ENCODE measurements around the gene HIPK1. TPM values are rescaled to one million over a fixed set of nuclear protein-coding genes. Genes with fewer than 3 reads are reported as not detected.

HIPK1 gene
- total RNA-seq, 1 donor from 2014 or later = 41.7 TPM

DNA sequence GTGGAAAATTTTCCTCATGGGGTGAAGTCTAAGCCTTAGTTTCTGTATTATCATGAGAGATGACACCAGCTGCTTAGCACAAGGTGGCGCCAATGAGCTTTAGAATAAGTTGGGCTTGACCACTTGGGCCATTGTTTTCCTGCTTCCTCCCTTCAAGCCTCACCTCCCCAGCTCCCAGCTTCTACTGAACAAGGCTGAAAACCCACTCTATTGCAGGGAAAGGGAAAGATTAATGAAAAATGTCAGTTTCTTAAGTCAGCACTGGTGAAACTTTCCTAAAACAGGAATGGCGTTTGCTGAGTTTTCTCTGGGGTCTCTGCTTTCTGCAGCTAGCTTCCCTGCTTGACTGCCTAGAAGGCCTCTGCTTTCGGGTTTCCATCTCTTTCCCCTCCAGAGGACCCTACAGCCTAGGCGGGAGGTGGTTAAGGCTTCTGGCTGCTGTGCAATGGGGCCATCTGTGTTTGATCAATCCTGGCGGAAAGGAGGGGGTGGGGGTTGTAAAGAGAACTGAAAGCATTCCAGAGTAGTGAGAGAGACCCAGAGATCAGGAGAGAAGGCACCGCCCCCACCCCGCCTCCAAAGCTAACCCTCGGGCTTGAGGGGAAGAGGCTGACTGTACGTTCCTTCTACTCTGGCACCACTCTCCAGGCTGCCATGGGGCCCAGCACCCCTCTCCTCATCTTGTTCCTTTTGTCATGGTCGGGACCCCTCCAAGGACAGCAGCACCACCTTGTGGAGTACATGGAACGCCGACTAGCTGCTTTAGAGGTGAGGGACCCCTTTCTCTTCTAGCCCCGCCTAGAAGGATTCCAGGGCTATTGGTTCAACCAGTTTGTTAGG lies 50.0 kb downstream of the HIPK1 start, which contains the start of gene OLFML3:
OLFML3 (plus strand) TSS at position 612 of the 840 bp plus-strand sequence; CDS start at position 655, 43 bp downstream.
- intact Hi-C loops (cut with DNase I) = loop anchor here (1.0 to 10.0 kb wide), 4 partner anchors 173 to 456 kb away; partner anchors contain the start of gene SYT6
- no peaks in the 10 kb centered on the region for H3K9me3 ChIP-seq
- DNase-seq (ENCODE audit: low spot score in 2 of 2) = peak; percentile 47 to 93
- H3K4me1 ChIP-seq = peaks cover 15 to 32% of the 10 kb centered on the region in 2 donors
- no peaks in the 10 kb centered on the region for H3K27me3 ChIP-seq
- H3K36me3 ChIP-seq = peaks cover 0 to 3% of the 10 kb centered on the region in 2 donors
- peak within 1 kb of the TSS; percentile 34 to 52 for H3K4me3 ChIP-seq
- TF ChIP-seq, protein P1, sequence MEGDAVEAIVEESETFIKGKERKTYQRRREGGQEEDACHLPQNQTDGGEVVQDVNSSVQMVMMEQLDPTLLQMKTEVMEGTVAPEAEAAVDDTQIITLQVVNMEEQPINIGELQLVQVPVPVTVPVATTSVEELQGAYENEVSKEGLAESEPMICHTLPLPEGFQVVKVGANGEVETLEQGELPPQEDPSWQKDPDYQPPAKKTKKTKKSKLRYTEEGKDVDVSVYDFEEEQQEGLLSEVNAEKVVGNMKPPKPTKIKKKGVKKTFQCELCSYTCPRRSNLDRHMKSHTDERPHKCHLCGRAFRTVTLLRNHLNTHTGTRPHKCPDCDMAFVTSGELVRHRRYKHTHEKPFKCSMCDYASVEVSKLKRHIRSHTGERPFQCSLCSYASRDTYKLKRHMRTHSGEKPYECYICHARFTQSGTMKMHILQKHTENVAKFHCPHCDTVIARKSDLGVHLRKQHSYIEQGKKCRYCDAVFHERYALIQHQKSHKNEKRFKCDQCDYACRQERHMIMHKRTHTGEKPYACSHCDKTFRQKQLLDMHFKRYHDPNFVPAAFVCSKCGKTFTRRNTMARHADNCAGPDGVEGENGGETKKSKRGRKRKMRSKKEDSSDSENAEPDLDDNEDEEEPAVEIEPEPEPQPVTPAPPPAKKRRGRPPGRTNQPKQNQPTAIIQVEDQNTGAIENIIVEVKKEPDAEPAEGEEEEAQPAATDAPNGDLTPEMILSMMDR (IDR thresholded peaks at IDR 0.05) = peak; percentile 59 to 75 (median 70)
- H3K27ac ChIP-seq = peak within 1 kb of the TSS; percentile 46 to 77

DNA sequence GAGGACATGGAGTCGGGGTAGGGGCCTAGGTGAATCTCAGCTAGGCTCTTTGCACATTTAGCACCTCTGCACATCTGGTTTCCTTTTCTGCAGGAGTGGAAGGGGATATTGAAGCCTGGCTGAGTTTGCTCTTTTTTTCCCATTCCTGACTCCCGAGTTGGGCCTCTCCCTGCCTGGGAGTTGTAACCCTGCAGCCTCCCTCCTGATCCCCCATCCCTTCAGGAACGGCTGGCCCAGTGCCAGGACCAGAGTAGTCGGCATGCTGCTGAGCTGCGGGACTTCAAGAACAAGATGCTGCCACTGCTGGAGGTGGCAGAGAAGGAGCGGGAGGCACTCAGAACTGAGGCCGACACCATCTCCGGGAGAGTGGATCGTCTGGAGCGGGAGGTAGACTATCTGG lies 51.0 kb downstream of the HIPK1 start:
- H3K4me1 ChIP-seq = peaks cover 15 to 32% of the 10 kb centered on the region in 2 donors
- H3K4me3 ChIP-seq = peak overlapping the region; percentile 34 to 52
- DNase-seq (ENCODE audit: low spot score in 2 of 2) = peak in 1 of 2 donors; percentile 78
- intact Hi-C loops (cut with DNase I) = loop anchor here (5.0 to 10.0 kb wide), 3 partner anchors 53 to 775 kb away; partner anchors contain the start of genes CSDE1 and HIPK1
- peak overlapping the region; percentile 46 to 77 for H3K27ac ChIP-seq
- no peaks in the 10 kb centered on the region for H3K36me3 ChIP-seq
- TF ChIP-seq, protein P1 (IDR thresholded peaks at IDR 0.05) = no peak
- no peaks in the 10 kb centered on the region for H3K27me3 ChIP-seq
- no peaks in the 10 kb centered on the region for H3K9me3 ChIP-seq

DNA sequence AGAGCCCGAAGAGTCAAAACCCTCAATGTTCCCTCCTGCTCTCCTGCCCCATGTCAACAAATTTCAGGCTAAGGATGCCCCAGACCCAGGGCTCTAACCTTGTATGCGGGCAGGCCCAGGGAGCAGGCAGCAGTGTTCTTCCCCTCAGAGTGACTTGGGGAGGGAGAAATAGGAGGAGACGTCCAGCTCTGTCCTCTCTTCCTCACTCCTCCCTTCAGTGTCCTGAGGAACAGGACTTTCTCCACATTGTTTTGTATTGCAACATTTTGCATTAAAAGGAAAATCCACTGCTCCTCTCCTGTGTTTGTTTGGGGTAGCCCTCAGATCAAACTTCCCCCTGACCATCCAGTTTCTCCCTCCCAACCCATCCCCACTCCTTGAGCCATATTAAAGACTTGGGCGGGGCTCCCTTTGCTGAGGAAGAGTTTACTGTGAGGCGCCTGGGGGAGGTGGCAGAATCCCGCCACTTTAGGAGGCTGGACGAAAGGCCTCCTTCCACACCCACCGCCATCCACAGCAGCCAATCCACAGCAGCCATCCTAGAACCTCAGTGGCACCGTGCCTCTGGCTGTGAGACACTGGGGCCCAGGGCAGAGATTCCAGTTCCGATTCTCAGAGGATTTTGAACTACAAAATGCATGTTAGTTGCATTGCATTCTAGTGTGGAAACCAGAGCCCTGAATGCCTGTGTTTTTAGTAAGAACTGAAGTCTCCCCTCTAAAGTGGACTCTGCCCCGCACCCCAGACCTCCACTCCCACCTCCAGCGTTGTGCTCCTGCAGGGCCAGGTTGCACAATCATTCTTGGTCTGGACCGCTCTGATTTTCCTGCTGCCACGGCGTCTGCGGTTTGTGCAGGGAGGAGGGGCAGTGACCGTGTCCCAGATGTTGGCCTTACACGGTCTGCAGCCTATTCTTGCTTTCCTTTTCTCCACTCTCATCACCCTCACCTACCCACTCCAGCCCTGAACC lies 53.1 kb downstream of the HIPK1 start:
- peak overlapping the region; percentile 73 to 77 for H3K27ac ChIP-seq
- peak overlapping the region; percentile 38 to 62 for H3K4me3 ChIP-seq
- intact Hi-C loops (cut with DNase I) = loop anchor here (5.0 to 10.0 kb wide), 3 partner anchors 55 to 773 kb away; partner anchors contain the start of genes CSDE1 and HIPK1
- peaks cover 15 to 26% of the 10 kb centered on the region in 2 donors for H3K4me1 ChIP-seq
- H3K9me3 ChIP-seq = no peaks in the 10 kb centered on the region
- TF ChIP-seq, protein P1 (IDR thresholded peaks at IDR 0.05) = no peak
- no peaks in the 10 kb centered on the region for H3K27me3 ChIP-seq
- DNase-seq (ENCODE audit: low spot score in 2 of 2) = peak in 1 of 2 donors; percentile 83
- H3K36me3 ChIP-seq = no peaks in the 10 kb centered on the region

DNA sequence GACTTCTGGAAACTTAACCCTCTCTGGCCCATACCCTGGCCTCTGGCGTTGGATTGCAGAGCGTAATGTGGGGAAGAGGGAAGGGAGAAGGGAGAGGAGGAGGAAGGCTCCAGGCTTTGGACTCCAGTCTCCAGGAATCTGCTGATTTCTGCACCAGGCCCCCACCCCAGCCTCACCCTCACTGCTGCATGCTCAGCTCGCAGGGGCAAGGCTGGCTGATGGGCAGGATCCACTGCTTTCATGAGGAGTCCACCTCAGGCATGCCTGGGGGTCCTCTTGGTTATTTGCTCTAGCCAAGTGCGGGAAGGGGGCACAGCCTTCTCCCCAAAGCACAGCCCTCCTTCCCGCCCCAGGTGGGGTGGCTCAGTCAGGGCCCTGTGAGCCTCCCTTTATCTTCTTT lies 53.8 kb downstream of the HIPK1 start:
- Histone ChIP-seq H3K4me1 (peaks cover 15 to 26% of the 10 kb centered on the region in 2 donors), H3K9me3 (no peaks in the 10 kb centered on the region), H3K27me3 (no peaks in the 10 kb centered on the region), H3K36me3 (no peaks in the 10 kb centered on the region), H3K4me3 (peak overlapping the region; percentile 38 to 62), H3K27ac (peak overlapping the region; percentile 71 to 77)
- TF ChIP-seq, protein P1 (IDR thresholded peaks at IDR 0.05) = no peak
- no peak for DNase-seq (ENCODE audit: low spot score in 2 of 2)
- intact Hi-C loops (cut with DNase I) = loop anchor here (5.0 to 10.0 kb wide), 3 partner anchors 56 to 772 kb away; partner anchors contain the start of genes CSDE1 and HIPK1

DNA sequence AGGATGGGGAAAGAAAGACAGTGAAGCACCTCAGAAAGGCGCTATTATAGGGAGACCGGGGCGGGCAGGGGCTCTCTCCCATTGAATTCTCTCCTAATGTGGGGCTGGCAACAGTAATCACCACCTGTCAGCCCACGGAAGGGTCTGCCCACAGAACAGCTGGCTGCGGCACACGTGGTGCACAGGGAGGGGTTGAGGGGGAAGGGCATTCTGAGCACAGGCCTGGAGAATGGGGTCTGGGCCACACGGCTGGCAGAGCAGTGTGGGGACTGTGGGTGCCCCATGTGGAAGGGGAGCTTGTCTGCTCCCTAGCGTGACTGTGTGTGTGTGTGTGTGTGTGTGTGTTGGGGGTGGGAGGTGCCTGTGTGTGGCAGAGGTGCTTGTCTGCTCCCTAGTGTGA lies 54.3 kb downstream of the HIPK1 start:
- Histone ChIP-seq H3K4me3 (peak overlapping the region; percentile 4 to 62), H3K9me3 (no peaks in the 10 kb centered on the region), H3K27ac (peak overlapping the region; percentile 71 to 77), H3K36me3 (no peaks in the 10 kb centered on the region), H3K4me1 (peaks cover 15 to 26% of the 10 kb centered on the region in 2 donors), H3K27me3 (no peaks in the 10 kb centered on the region)
- no peak for DNase-seq (ENCODE audit: low spot score in 2 of 2)
- intact Hi-C loops (cut with DNase I) = loop anchor here (5.0 to 10.0 kb wide), 3 partner anchors 56 to 771 kb away; partner anchors contain the start of genes CSDE1 and HIPK1
- TF ChIP-seq, protein P1 (IDR thresholded peaks at IDR 0.05) = no peak
